GM12878 (cell line): ENCODE results near the gene ACTG1. TPM values are rescaled to one million over a fixed set of nuclear protein-coding genes. Genes with fewer than 3 reads are reported as not detected.

Experiments
- ATF2 ChIP-seq: IDR thresholded peaks from 2 replicates; pipeline ENCODE4 v1.6.1; 2012; ENCODE audit warnings: low read length, inconsistent platforms
- CBFB ChIP-seq: IDR thresholded peaks from 2 replicates; pipeline ENCODE4 v1.6.1; 2016; ENCODE audit warnings: antibody characterized with exemption, low read depth
- CHD2 ChIP-seq: IDR thresholded peaks from 2 replicates; pipeline ENCODE4 v1.6.1; 2011; ENCODE audit warnings: low read depth, low read length, improper control_type of control experiment, borderline replicate concordance
- ETV6 ChIP-seq, 2 experiments: fragments of 450-650 bp in 1 of 2; IDR thresholded peaks in 1 of 2; conservative IDR thresholded peaks in 1 of 2; 2 replicates each; pipeline ENCODE4 v1.6.1; 2014; ENCODE audit warnings: antibody characterized with exemption in 1 of 2, borderline replicate concordance in 1 of 2, low read depth in 1 of 2, mild to moderate bottlenecking in 1 of 2, moderate library complexity in 1 of 2
- GABPA ChIP-seq: IDR thresholded peaks from 2 replicates; pipeline ENCODE4 v1.6.1; 2014; ENCODE audit warnings: antibody characterized with exemption, low read depth, mild to moderate bottlenecking, inconsistent platforms
- HCFC1 ChIP-seq: fragments of 150-350 bp; IDR thresholded peaks from 2 replicates; pipeline ENCODE4 v1.6.1; 2014; ENCODE audit warnings: low read length
- HDGF ChIP-seq: fragments of 450-650 bp; IDR thresholded peaks from 2 replicates; pipeline ENCODE4 v1.6.1; 2016; ENCODE audit warnings: antibody characterized with exemption
- IRF4 ChIP-seq: IDR thresholded peaks from 2 replicates; pipeline ENCODE4 v1.6.1; 2011; ENCODE audit warnings: low read depth, low read length
- NKRF ChIP-seq: fragments of 450-650 bp; conservative IDR thresholded peaks from 2 replicates; pipeline ENCODE4 v1.6.1; 2017; ENCODE audit warnings: mild to moderate bottlenecking, moderate library complexity
- NR2C1 ChIP-seq: fragments of 450-650 bp; IDR thresholded peaks from 2 replicates; pipeline ENCODE4 v1.6.1; 2017; ENCODE audit warnings: antibody characterized with exemption, mild to moderate bottlenecking, moderate library complexity
- POU2F2 ChIP-seq: IDR thresholded peaks from 3 replicates; pipeline ENCODE4 v1.6.1; 2011; ENCODE audit warnings: low read depth, mild to moderate bottlenecking, low read length, borderline replicate concordance
- SIN3A ChIP-seq: IDR thresholded peaks from 2 replicates; pipeline ENCODE4 v1.6.1; 2012; ENCODE audit warnings: low read depth, low read length, improper control_type of control experiment
- TAF1 ChIP-seq: IDR thresholded peaks from 2 replicates; pipeline ENCODE4 v1.6.1; 2011; ENCODE audit warnings: mild to moderate bottlenecking, low read depth, low read length, borderline replicate concordance
- USF1 ChIP-seq: IDR thresholded peaks from 2 replicates; pipeline ENCODE4 v1.6.1; 2011; ENCODE audit warnings: borderline replicate concordance, low read depth, mild to moderate bottlenecking, moderate library complexity, mixed read lengths, low read length; ENCODE audit not compliant: insufficient read depth; ENCODE audit errors: extremely low read length
- ZBTB11 ChIP-seq: fragments of 450-650 bp; formaldehyde crosslinking; IDR thresholded peaks from 2 replicates; pipeline ENCODE4 v1.5.0; 2022; ENCODE audit warnings: mild to moderate bottlenecking, missing genetic modification characterization
- polyA plus RNA-seq, 11 experiments: library from polyadenylated mRNA; depleted of rRNA in 4 of 11; unstranded in 6 of 11; stranded (reverse) in 5 of 11; fragments of >200 nt; fragmentation: Nextera tagmentation in 4 of 11; fragmentation: Illumina TruSeq in 1 of 11; extraction: Ambion mirVana in 4 of 11; extraction: Trizol in 1 of 11; gene quantifications; 1 replicate in 1 of 11; 2 replicates in 10 of 11; pipeline versions ENCODE4 v1.2.1 to v1.2.3, GENCODE V29; 2011 to 2016; ENCODE audit warnings: inconsistent platforms in 2 of 11, missing spikeins in 2 of 11, low read depth in 1 of 11
- total RNA-seq, 4 experiments: library from RNA; depleted of rRNA in 3 of 4; stranded (reverse); fragments of >200 nt in 3 of 4; fragmentation: Illumina TruSeq in 1 of 4; extraction: Trizol in 1 of 4; gene quantifications; 2 replicates each; pipeline versions ENCODE4 v1.2.1 to v1.2.3, GENCODE V29; 2013 to 2021

The ACTG1 gene
- total and polyA plus RNA-seq, 10 of the 15 experiments (the other 5 are each of a cell fraction or from before 2014, with no cell fraction given), result 810 to 6,105 (median 3,650) TPM

- TF ChIP-seq CHD2 (peak; percentile 50; the same call in 1 of the 2 replicates), NKRF (peak; percentile 40), ATF2 (no peak), TAF1 (peak; percentile 97), GABPA (no peak), ZBTB11 (CRISPR knock-in tag) (no peak), NR2C1 (no peak; the same call in 1 of the 2 replicates), IRF4 (no peak), POU2F2 (peak; percentile 97), CBFB (peak; percentile 94), SIN3A (peak; percentile 65; the same call in 1 of the 2 replicates), HDGF (no peak), USF1 (peak; percentile 75), HCFC1 (peak; percentile 38; the same call in 1 of the 2 replicates), ETV6 (conservative IDR thresholded peaks at IDR 0.05 in 1 of 2, IDR thresholded peaks at IDR 0.05 in 1 of 2; ENCODE audit: borderline replicate concordance in 1 of 2, low read depth in 1 of 2) (no peak)
These were observed at the start of gene ACTG1 (continued) for GRCh38 chr17:81512562-81513371.
